OCI-LY3 (cell line): ENCODE measurements around the gene RAB32.

Experiments
- H2AFZ ChIP-seq: fragments of 200-600, 300-600 bp; shearing (Covaris generic); 2 replicates; pipeline ENCODE4 v1.6.0; 2014; ENCODE audit warnings: antibody characterized with exemption, low read depth, low read length
- H3K27ac ChIP-seq: fragments of 200-600, 300-600 bp; sonication (generic); 2 replicates; pipeline ENCODE4 v1.5.1; 2014; ENCODE audit warnings: mild to moderate bottlenecking, low read length, moderate library complexity, mixed read lengths
- H3K27me3 ChIP-seq: fragments of 200-600, 300-600 bp; sonication (generic); 2 replicates; pipeline ENCODE4 v1.6.1; 2014; ENCODE audit warnings: low read depth, low read length, mixed read lengths
- H3K36me3 ChIP-seq: fragments of 200-600, 300-600 bp; sonication (generic); replicated peaks from 2 replicates; pipeline ENCODE3; 2014; ENCODE audit warnings: low read depth, low read length, mixed read lengths
- H3K4me1 ChIP-seq: fragments of 300-600, 200-600 bp; sonication (generic); 2 replicates; pipeline ENCODE4 v1.6.1; 2014; ENCODE audit warnings: low read length, mixed read lengths
- H3K4me2 ChIP-seq: fragments of 200-600, 300-600 bp; sonication (generic); 2 replicates; pipeline ENCODE4 v1.6.1; 2014; ENCODE audit warnings: low read length, mixed read lengths
- H3K4me3 ChIP-seq: fragments of 300-600, 200-600 bp; sonication (generic); 2 replicates; pipeline ENCODE4 v1.5.1; 2014; ENCODE audit warnings: antibody characterized with exemption, mild to moderate bottlenecking, low read length, moderate library complexity
- H3K79me2 ChIP-seq: fragments of 300-600, 200-600 bp; shearing (Covaris generic); 2 replicates; pipeline ENCODE4 v1.6.1; 2014; ENCODE audit warnings: mild to moderate bottlenecking, low read length, mixed read lengths
- H3K9ac ChIP-seq: fragments of 300-600, 200-600 bp; shearing (Covaris generic); 2 replicates; pipeline ENCODE4 v1.6.0; 2014; ENCODE audit warnings: mild to moderate bottlenecking, low read length, moderate library complexity
- H3K9me3 ChIP-seq: fragments of 200-600, 300-600 bp; shearing (Covaris generic); 2 replicates; pipeline ENCODE4 v1.6.1; 2014; ENCODE audit warnings: low read length, mixed read lengths; ENCODE audit not compliant: insufficient read depth
- H4K20me1 ChIP-seq: fragments of 200-600, 300-600 bp; sonication (generic); 2 replicates; pipeline ENCODE4 v1.6.1; 2016; ENCODE audit warnings: low read length, mixed read lengths; ENCODE audit not compliant: insufficient read depth
- EZH2phosphoT487 ChIP-seq: fragments of 200-600 bp; shearing (Covaris generic); IDR thresholded peaks from 2 replicates; pipeline ENCODE4 v1.6.1; 2018; ENCODE audit warnings: antibody characterized with exemption, mixed run types, low read depth
- TF ChIP-seq, protein P1 (sequence below): fragments of 200-600, 300-600 bp; sonication (generic); IDR thresholded peaks from 2 replicates; pipeline ENCODE4 v1.5.1; 2014; ENCODE audit warnings: antibody characterized with exemption, low read length, low read depth

The RAB32 gene

DNA sequence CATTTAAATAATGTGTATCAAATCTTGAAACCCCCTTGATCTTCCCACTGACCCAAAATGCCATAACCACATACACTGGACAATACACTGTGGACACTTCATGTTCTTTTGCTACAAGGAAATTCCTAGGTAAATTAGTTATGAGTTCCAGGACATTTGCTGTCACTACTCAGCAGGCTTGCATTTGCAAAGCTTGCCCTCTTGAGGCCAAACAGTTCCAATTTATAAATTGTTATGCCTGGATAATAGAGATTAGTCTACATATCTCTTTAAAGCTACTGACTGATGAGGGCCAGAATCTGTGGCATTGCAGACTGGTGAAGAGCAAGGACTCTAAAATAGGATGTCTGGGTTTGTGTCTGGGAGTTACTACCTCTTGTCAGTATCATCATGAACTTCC is 17.4 kb upstream of the RAB32 start:
- Histone ChIP-seq H3K4me3 (no peak overlapping the region), H3K4me2 (no peak overlapping the region), H4K20me1 (no peaks in the 10 kb centered on the region), H3K27me3 (no peaks in the 10 kb centered on the region), H3K79me2 (no peaks in the 10 kb centered on the region), H3K27ac (no peak overlapping the region), H3K9me3 (no peaks in the 10 kb centered on the region), H2AFZ (no peak overlapping the region), H3K36me3 (no peaks in the 10 kb centered on the region), H3K4me1 (no peaks in the 10 kb centered on the region), H3K9ac (no peak overlapping the region)
- TF ChIP-seq, protein P1, sequence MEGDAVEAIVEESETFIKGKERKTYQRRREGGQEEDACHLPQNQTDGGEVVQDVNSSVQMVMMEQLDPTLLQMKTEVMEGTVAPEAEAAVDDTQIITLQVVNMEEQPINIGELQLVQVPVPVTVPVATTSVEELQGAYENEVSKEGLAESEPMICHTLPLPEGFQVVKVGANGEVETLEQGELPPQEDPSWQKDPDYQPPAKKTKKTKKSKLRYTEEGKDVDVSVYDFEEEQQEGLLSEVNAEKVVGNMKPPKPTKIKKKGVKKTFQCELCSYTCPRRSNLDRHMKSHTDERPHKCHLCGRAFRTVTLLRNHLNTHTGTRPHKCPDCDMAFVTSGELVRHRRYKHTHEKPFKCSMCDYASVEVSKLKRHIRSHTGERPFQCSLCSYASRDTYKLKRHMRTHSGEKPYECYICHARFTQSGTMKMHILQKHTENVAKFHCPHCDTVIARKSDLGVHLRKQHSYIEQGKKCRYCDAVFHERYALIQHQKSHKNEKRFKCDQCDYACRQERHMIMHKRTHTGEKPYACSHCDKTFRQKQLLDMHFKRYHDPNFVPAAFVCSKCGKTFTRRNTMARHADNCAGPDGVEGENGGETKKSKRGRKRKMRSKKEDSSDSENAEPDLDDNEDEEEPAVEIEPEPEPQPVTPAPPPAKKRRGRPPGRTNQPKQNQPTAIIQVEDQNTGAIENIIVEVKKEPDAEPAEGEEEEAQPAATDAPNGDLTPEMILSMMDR, result no peak
- no peak for TF ChIP-seq EZH2phosphoT487

DNA sequence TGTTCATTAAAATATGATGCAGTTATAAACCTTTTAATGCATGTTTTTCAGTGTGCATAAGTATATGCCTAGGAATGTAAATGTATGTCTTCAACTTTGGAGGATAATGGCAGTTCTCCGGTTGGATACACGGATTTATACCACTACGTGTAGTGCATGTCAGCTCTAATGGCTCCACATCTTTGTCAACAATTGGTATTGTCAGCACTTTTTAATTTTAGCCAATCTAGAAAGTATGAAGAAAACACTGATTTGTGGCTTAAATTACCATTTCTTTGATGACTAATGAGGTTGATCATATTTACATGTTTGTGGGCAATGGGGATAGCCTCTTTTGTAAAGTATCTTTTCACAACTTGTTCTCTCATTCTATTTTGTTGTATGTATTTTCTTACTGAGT is 10.9 kb upstream of the RAB32 start:
- H3K27me3 ChIP-seq, result no peaks in the 10 kb centered on the region
- H3K4me2 ChIP-seq, result no peak overlapping the region
- no peak for TF ChIP-seq EZH2phosphoT487
- TF ChIP-seq, protein P1, result no peak
- no peak overlapping the region for H3K4me3 ChIP-seq
- H3K9ac ChIP-seq, result no peak overlapping the region
- H4K20me1 ChIP-seq, result no peaks in the 10 kb centered on the region
- no peaks in the 10 kb centered on the region for H3K36me3 ChIP-seq
- no peaks in the 10 kb centered on the region for H3K4me1 ChIP-seq
- H3K9me3 ChIP-seq, result no peaks in the 10 kb centered on the region
- H2AFZ ChIP-seq, result no peak overlapping the region
- no peak overlapping the region for H3K27ac ChIP-seq
- no peaks in the 10 kb centered on the region for H3K79me2 ChIP-seq

DNA sequence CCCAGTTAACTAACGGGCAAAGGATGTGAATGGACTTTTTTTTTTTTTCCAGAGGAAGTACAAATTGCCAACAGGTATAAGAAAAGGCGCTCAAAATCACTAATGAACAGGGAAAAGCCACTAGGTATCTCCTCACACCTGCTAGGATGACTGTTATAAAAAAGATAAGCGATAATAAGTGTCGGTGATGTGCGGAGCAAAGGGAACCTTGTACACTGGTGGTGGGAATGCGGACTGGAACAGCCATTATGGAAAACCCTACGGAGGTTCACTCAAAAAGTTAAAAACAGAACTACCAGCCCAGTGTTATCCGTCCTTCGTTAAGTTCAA is 787 bp upstream of the RAB32 start:
- H3K27ac ChIP-seq, result no peak overlapping the region
- no peak overlapping the region for H3K4me3 ChIP-seq

DNA sequence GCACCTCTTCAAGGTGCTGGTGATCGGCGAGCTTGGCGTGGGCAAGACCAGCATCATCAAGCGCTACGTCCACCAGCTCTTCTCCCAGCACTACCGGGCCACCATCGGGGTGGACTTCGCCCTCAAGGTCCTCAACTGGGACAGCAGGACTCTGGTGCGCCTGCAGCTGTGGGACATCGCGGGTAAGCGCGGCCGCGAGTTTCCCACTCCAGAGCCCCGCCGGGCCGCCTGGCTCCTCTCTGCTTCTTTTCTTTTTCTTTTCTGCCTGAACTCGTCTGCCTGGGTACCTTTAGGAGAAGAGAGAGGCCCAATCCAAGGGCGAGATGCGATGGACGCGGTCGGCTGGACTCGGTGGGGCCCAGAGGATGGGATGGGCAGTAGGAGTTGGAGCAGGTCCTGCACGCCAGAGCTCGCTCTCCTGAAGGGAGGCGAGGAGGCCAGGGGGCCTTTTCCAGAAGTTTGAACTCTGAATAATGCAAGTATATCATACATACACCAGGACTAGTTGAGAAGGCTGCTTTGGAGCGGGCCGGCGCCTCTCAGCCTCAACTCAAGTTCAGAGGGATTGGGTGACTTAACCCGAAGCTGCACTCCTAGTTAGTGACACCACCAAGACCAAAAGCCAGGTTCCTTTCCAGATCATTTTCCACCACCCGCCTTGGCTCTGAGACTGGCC is 445 bp downstream of the RAB32 start:
- Histone ChIP-seq H3K36me3 (no peaks in the 10 kb centered on the region), H3K27me3 (no peaks in the 10 kb centered on the region), H2AFZ (no peak overlapping the region), H3K9me3 (no peaks in the 10 kb centered on the region), H3K79me2 (no peaks in the 10 kb centered on the region), H3K4me2 (no peak overlapping the region), H3K9ac (no peak overlapping the region), H3K4me1 (no peaks in the 10 kb centered on the region), H3K27ac (no peak overlapping the region), H3K4me3 (no peak overlapping the region), H4K20me1 (no peaks in the 10 kb centered on the region)
- TF ChIP-seq, protein P1, result no peak
- no peak for TF ChIP-seq EZH2phosphoT487

More for the DNA sequence above, 787 bp upstream of the RAB32 start:
- Histone ChIP-seq H2AFZ (no peak overlapping the region), H3K27me3 (no peaks in the 10 kb centered on the region), H3K36me3 (no peaks in the 10 kb centered on the region), H3K4me1 (no peaks in the 10 kb centered on the region), H3K79me2 (no peaks in the 10 kb centered on the region), H3K4me2 (no peak overlapping the region), H3K9ac (no peak overlapping the region), H4K20me1 (no peaks in the 10 kb centered on the region), H3K9me3 (no peaks in the 10 kb centered on the region)
- no peak for TF ChIP-seq EZH2phosphoT487
- TF ChIP-seq, protein P1, result no peak
